Trophoblast cell (in vitro differentiated cells and primary cell): ENCODE data around the gene FAM13C. TPM values are rescaled to one million over a fixed set of nuclear protein-coding genes. Genes with fewer than 3 reads are reported as not detected.
"Not testable (repeated sequence)": the region's sequence is repeated elsewhere in the genome, so short reads cannot be mapped to it uniquely, and the experiment has no call there.

ENCODE experiments used
- DNase-seq, 2 donors: peaks; one replicate each; pipeline ENCODE4 v3.0.0-alpha.2; 2016
- H2AFZ ChIP-seq: 2 replicates; pipeline ENCODE4 v1.6.1; 2013; ENCODE audit warnings: low read length, moderate library complexity, mild to moderate bottlenecking; ENCODE audit not compliant: insufficient read depth, poor library complexity
- H2AK5ac ChIP-seq: 2 replicates; pipeline ENCODE4 v1.6.1; 2013; ENCODE audit warnings: mild to moderate bottlenecking, low read length
- H2BK120ac ChIP-seq: 2 replicates; pipeline ENCODE4 v1.6.1; 2013; ENCODE audit warnings: low read length, mild to moderate bottlenecking, moderate library complexity; ENCODE audit not compliant: insufficient read depth, poor library complexity
- H2BK12ac ChIP-seq: 2 replicates; pipeline ENCODE4 v1.6.1; 2013; ENCODE audit warnings: mild to moderate bottlenecking, low read length, moderate library complexity
- H2BK5ac ChIP-seq: 2 replicates; pipeline ENCODE4 v1.6.1; 2013; ENCODE audit warnings: low read length, low read depth, moderate library complexity, mild to moderate bottlenecking; ENCODE audit not compliant: poor library complexity
- H3K14ac ChIP-seq: 2 replicates; pipeline ENCODE4 v1.6.1; 2013; ENCODE audit warnings: mild to moderate bottlenecking, low read length
- H3K18ac ChIP-seq: 2 replicates; pipeline ENCODE4 v1.6.1; 2013; ENCODE audit warnings: mild to moderate bottlenecking, low read length
- H3K23ac ChIP-seq: 2 replicates; pipeline ENCODE4 v1.6.1; 2013; ENCODE audit warnings: low read length
- H3K27ac ChIP-seq: 2 replicates; pipeline ENCODE4 v1.5.1; 2013; ENCODE audit warnings: low read depth, mild to moderate bottlenecking, inconsistent platforms, low read length, moderate library complexity
- H3K27me3 ChIP-seq: 2 replicates; pipeline ENCODE4 v1.6.1; 2013; ENCODE audit warnings: inconsistent platforms, mild to moderate bottlenecking, low read length, moderate library complexity; ENCODE audit not compliant: insufficient read depth
- H3K36me3 ChIP-seq, 2 experiments: 1 replicate in 1 of 2; 2 replicates in 1 of 2; pipeline ENCODE4 v1.6.1; 2013; ENCODE audit warnings: low read length in 2 of 2, mild to moderate bottlenecking in 2 of 2, moderate library complexity in 1 of 2; ENCODE audit not compliant: insufficient read depth in 2 of 2, control insufficient read depth in 1 of 2
- H3K4ac ChIP-seq: 2 replicates; pipeline ENCODE4 v1.6.1; 2013; ENCODE audit warnings: low read depth, mild to moderate bottlenecking, low read length, moderate library complexity
- H3K4me1 ChIP-seq, 2 experiments: 1 replicate in 1 of 2; 2 replicates in 1 of 2; pipeline ENCODE4 v1.6.1; 2013; ENCODE audit warnings: low read length in 2 of 2, mild to moderate bottlenecking in 2 of 2, moderate library complexity in 1 of 2; ENCODE audit not compliant: insufficient read depth in 2 of 2, control insufficient read depth in 1 of 2
- H3K4me2 ChIP-seq: 2 replicates; pipeline ENCODE4 v1.6.1; 2013; ENCODE audit warnings: inconsistent platforms, mild to moderate bottlenecking, low read length, moderate library complexity
- H3K4me3 ChIP-seq: 2 replicates; pipeline ENCODE4 v1.5.1; 2013; ENCODE audit warnings: mild to moderate bottlenecking, low read depth, low read length, inconsistent platforms
- H3K79me1 ChIP-seq: one replicate; pipeline ENCODE4 v1.6.1; 2013; ENCODE audit warnings: low read length
- H3K79me2 ChIP-seq: 2 replicates; pipeline ENCODE4 v1.6.1; 2013; ENCODE audit warnings: low read length, mild to moderate bottlenecking; ENCODE audit not compliant: control insufficient read depth, insufficient read depth, poor library complexity
- H3K9ac ChIP-seq: 2 replicates; pipeline ENCODE4 v1.6.1; 2013; ENCODE audit warnings: mild to moderate bottlenecking, low read length
- H3K9me3 ChIP-seq: 2 replicates; pipeline ENCODE4 v1.6.1; 2013; ENCODE audit warnings: low read depth, mild to moderate bottlenecking, control low read depth, inconsistent platforms, low read length; ENCODE audit not compliant: insufficient read depth
- H4K12ac ChIP-seq: 2 replicates; pipeline ENCODE4 v1.6.1; 2013; ENCODE audit warnings: low read depth, mild to moderate bottlenecking, low read length, moderate library complexity
- H4K8ac ChIP-seq: 2 replicates; pipeline ENCODE4 v1.6.1; 2013; ENCODE audit warnings: low read depth, mild to moderate bottlenecking, low read length, moderate library complexity
- H4K91ac ChIP-seq: one replicate; pipeline ENCODE4 v1.6.1; 2013; ENCODE audit warnings: low read depth, mild to moderate bottlenecking, low read length, moderate library complexity
- WGBS: extraction: QIAGEN DNeasy Blood & Tissue Kit; methylation state at CpG from one replicate; pipeline ENCODE4 v1.1.7; 2013; ENCODE audit warnings: missing lambda C conversion rate; ENCODE audit not compliant: insufficient read length, insufficient coverage; ENCODE audit errors: extremely low coverage; 5-methylcytosine and 5-hydroxymethylcytosine counted together
- polyA plus RNA-seq: library from polyadenylated mRNA; stranded (reverse); fragments of 200-250 nt; gene quantifications from 2 replicates; pipeline ENCODE4 v1.2.3, GENCODE V29; 2013

Gene FAM13C
- polyA plus RNA-seq, result 0.14 and 0.15 TPM in 2 replicates

DNA sequence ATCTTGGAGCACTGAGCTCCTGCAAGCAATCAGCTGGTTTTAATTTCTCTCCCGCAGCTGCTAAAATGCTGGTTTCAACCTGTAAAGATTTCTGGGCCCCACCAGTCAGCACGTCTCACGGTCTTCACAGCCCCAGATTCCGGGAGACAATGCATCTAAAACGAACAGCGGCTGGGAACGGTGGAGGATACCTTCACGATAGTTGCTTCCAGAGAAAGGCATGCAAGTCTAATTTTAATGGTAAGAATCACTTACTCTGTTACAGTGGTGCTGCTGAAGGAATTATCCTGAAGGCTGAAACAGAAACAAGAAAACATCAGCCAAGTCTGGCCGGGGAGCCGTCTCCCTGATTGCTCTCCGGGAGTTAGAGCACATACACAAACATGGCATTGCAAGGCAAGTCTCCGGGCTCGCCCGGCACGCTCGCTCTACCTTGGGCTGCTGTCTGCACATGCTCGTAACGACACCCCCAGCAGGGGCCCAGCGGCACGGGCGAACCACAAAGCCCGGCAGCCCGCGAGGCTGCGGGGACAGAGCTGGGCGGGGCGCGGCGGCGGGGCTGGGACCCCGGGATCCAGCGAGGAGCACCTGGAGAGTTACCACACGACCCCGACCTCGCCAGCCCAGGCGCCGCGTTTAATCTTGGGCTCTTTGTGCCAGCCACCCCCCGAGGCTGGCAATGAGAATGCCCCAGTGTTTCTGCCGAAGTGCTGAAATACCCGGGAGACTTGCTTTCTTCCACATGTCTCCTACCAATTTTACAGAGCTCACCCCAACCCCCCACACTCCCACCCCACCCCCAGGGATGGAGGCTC is at the start of gene FAM13C:
Gene FAM13C, minus strand, starts transcription at position 406 of the 815 bp plus-strand sequence. Its CDS starts 89 bp downstream, at position 317.
- Histone ChIP-seq H3K14ac (no peak within 1 kb of the TSS), H3K4ac (no peak within 1 kb of the TSS), H3K4me2 (peak within 1 kb of the TSS; percentile 86), H3K4me3 (peak within 1 kb of the TSS; percentile 26), H4K8ac (no peak within 1 kb of the TSS), H3K79me2 (no peaks in the 10 kb centered on the region), H2AK5ac (no peak within 1 kb of the TSS), H4K12ac (no peak within 1 kb of the TSS), H3K79me1 (no peaks in the 10 kb centered on the region), H3K4me1 (peaks cover 5 to 8% of the 10 kb centered on the region in 2 experiments), H2BK120ac (no peak within 1 kb of the TSS), H2BK12ac (no peak within 1 kb of the TSS), H3K27ac (no peak within 1 kb of the TSS), H2BK5ac (no peak within 1 kb of the TSS), H3K36me3 (no peaks in the 10 kb centered on the region), H3K9ac (no peak within 1 kb of the TSS), H3K9me3 (no peaks in the 10 kb centered on the region), H4K91ac (no peak within 1 kb of the TSS), H3K23ac (no peak within 1 kb of the TSS), H3K18ac (peak within 1 kb of the TSS; percentile 39), H3K27me3 (peaks cover 2% of the 10 kb centered on the region), H2AFZ (peak within 1 kb of the TSS; percentile 58)
- DNase-seq, result peak; percentile 53 to 59
- no CpG with 5 or more reads among the region's 41 CpGs for WGBS

GRCh38 chr10:59405235-59405634 is 42.9 kb upstream of the FAM13C start:
- no peaks in the 10 kb centered on the region for H3K79me1 ChIP-seq
- H2AFZ ChIP-seq, result no peak overlapping the region
- no CpG with 5 or more reads among the region's 3 CpGs for WGBS
- H3K4me3 ChIP-seq, result no peak overlapping the region
- DNase-seq, result no peak
- H3K9me3 ChIP-seq, result no peaks in the 10 kb centered on the region
- H3K36me3 ChIP-seq, result no peaks in the 10 kb centered on the region
- no peak overlapping the region for H2BK12ac ChIP-seq
- no peak overlapping the region for H3K14ac ChIP-seq
- no peak overlapping the region for H3K27ac ChIP-seq
- no peak overlapping the region for H2BK5ac ChIP-seq
- H3K4me2 ChIP-seq, result no peak overlapping the region
- H3K9ac ChIP-seq, result no peak overlapping the region
- H3K27me3 ChIP-seq, result no peaks in the 10 kb centered on the region
- H4K8ac ChIP-seq, result no peak overlapping the region
- H3K79me2 ChIP-seq, result no peaks in the 10 kb centered on the region
- no peak overlapping the region for H3K23ac ChIP-seq
- no peak overlapping the region for H3K4ac ChIP-seq
- H3K18ac ChIP-seq, result no peak overlapping the region
- no peak overlapping the region for H4K91ac ChIP-seq
- no peaks in the 10 kb centered on the region for H3K4me1 ChIP-seq
- H2BK120ac ChIP-seq, result no peak overlapping the region
- H2AK5ac ChIP-seq, result no peak overlapping the region
- H4K12ac ChIP-seq, result no peak overlapping the region

DNA sequence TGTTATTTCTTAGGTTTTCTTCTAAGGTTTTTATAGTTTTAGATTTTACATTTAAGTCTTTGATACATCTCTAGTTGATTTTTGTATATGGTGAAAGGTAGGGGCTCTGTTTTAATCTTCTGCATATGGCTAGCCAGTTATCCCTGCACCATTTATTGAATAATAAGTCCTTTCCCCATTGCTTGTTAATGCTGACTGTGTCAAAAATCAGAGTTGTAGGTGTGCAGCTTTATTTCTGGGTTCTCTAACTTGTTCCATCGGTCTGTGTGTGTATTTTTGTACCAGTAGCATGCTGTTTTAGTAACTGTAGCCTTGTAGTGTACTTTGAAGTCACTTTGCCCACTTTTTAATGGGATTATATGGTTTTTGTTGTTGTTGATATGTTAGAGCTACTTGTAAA is 37.9 kb upstream of the FAM13C start:
- Histone ChIP-seq H3K14ac (no peak overlapping the region), H4K8ac (no peak overlapping the region), H3K18ac (no peak overlapping the region), H3K4me2 (no peak overlapping the region), H3K79me1 (no peaks in the 10 kb centered on the region), H3K4me1 (no peaks in the 10 kb centered on the region), H3K9ac (no peak overlapping the region), H3K36me3 (no peaks in the 10 kb centered on the region), H3K4me3 (no peak overlapping the region), H3K27me3 (no peaks in the 10 kb centered on the region), H2BK12ac (no peak overlapping the region), H3K23ac (no peak overlapping the region), H2BK120ac (no peak overlapping the region), H2AK5ac (no peak overlapping the region), H4K12ac (no peak overlapping the region), H2BK5ac (no peak overlapping the region), H3K27ac (no peak overlapping the region), H3K79me2 (no peaks in the 10 kb centered on the region), H3K9me3 (no peaks in the 10 kb centered on the region), H2AFZ (no peak overlapping the region), H4K91ac (no peak overlapping the region), H3K4ac (no peak overlapping the region)
- no peak for DNase-seq
- no CpG with 5 or more reads among the region's 1 CpG for WGBS

GRCh38 chr10:59399329-59399728 is 37.0 kb upstream of the FAM13C start:
- not testable (repeated sequence) for H3K14ac ChIP-seq, H2AFZ ChIP-seq, H3K18ac ChIP-seq, H3K79me2 ChIP-seq, H3K27ac ChIP-seq, H3K4me3 ChIP-seq, H2BK120ac ChIP-seq, DNase-seq, H3K27me3 ChIP-seq, H3K4ac ChIP-seq, H3K79me1 ChIP-seq, H3K4me1 ChIP-seq, H3K4me2 ChIP-seq, H3K9me3 ChIP-seq, H4K12ac ChIP-seq, H3K36me3 ChIP-seq, H2BK12ac ChIP-seq, H3K23ac ChIP-seq, H4K91ac ChIP-seq, H2BK5ac ChIP-seq, H4K8ac ChIP-seq, H3K9ac ChIP-seq, H2AK5ac ChIP-seq
- no CpG with 5 or more reads among the region's 4 CpGs for WGBS
